Liver (tissue), 3 donors: ENCODE results near the gene PREX1.

Experiments used
- CTCF ChIP-seq: fragments of 150-350 bp; IDR thresholded peaks from 2 replicates; pipeline ENCODE4 v1.5.1; 2017; ENCODE audit warnings: improper control_type of control experiment, low read depth, low read length; ENCODE audit not compliant: missing input control
- FOXA2 ChIP-seq: IDR thresholded peaks from 2 replicates; pipeline ENCODE4 v1.6.1; 2016; ENCODE audit warnings: antibody characterized with exemption
- HNF4A ChIP-seq, 2 donors: conservative IDR thresholded peaks; 2 replicates each; pipeline ENCODE4 v1.6.1; 2016; ENCODE audit warnings: antibody characterized with exemption in 2 of 2, mild to moderate bottlenecking in 2 of 2
- JUND ChIP-seq, 2 donors: IDR thresholded peaks; 2 replicates each; pipeline ENCODE4 v1.6.1; 2016; ENCODE audit warnings: antibody characterized with exemption in 2 of 2
- MAX ChIP-seq: IDR thresholded peaks from 2 replicates; pipeline ENCODE4 v1.6.1; 2016; ENCODE audit warnings: antibody characterized with exemption
- RAD21 ChIP-seq, 2 donors: IDR thresholded peaks; 2 replicates each; pipeline ENCODE4 v1.6.1; 2016; ENCODE audit warnings: antibody characterized with exemption in 2 of 2, mild to moderate bottlenecking in 2 of 2
- REST ChIP-seq: IDR thresholded peaks from 2 replicates; pipeline ENCODE4 v1.6.1; 2016; ENCODE audit warnings: antibody characterized with exemption, mild to moderate bottlenecking
- SP1 ChIP-seq: IDR thresholded peaks from 2 replicates; pipeline ENCODE4 v1.6.1; 2018; ENCODE audit warnings: antibody characterized with exemption, mild to moderate bottlenecking
- TAF1 ChIP-seq: conservative IDR thresholded peaks from 2 replicates; pipeline ENCODE4 v1.6.1; 2016; ENCODE audit warnings: antibody characterized with exemption, mild to moderate bottlenecking
- YY1 ChIP-seq: IDR thresholded peaks from 2 replicates; pipeline ENCODE4 v1.6.1; 2016; ENCODE audit warnings: antibody characterized with exemption, mild to moderate bottlenecking
- ZBTB33 ChIP-seq: IDR thresholded peaks from 2 replicates; pipeline ENCODE4 v1.6.1; 2016; ENCODE audit warnings: antibody characterized with exemption
- donor health status: healthy.
- donor health status: healthy.

- TF ChIP-seq TAF1 (no peak), CTCF (no peak), RAD21 (IDR thresholded peaks at IDR 0.05) (no peak), MAX (no peak), REST (no peak), YY1 (no peak), SP1 (no peak), ZBTB33 (no peak), JUND (IDR thresholded peaks at IDR 0.05) (no peak), HNF4A (conservative IDR thresholded peaks at IDR 0.05) (no peak), FOXA2 (no peak)
Measured at GRCh38 chr20:48818031-48818370, 9.8 kb downstream of the PREX1 start.
